K562 (cell line): ENCODE data around the gene PRKAG2. TPM values are rescaled to one million over a fixed set of nuclear protein-coding genes. Genes with fewer than 3 reads are reported as not detected.
A peak's percentile ranks its signal among the peaks of the same experiment; 100 is the strongest.

Source experiments
- ATAC-seq: fragments of 200-7000 bp; cut with Tn5 transposase; 3 replicates; pipeline ENCODE4 v1.9.1; 2020; ENCODE audit warnings: moderate library complexity
- BruUV-seq: library from RNA; stranded (reverse); fragments of 400-500 nt; replicated peaks from 2 replicates; lab custom pipeline; 2021; lab: Mats Ljungman, UMichigan
- CTCF ChIA-PET: fragments of 300-600 bp; formaldehyde crosslinking; extraction: SDS; loops from one replicate; lab custom pipeline; 2021; ENCODE audit warnings: low intra/inter-chr PET ratio; lab: Yijun Ruan, JAX
- POLR2A ChIA-PET: fragments of 300-600, 350-650 bp; sonication (Branson Sonifier 250); formaldehyde crosslinking; extraction: SDS; loops from one replicate; lab custom pipeline; 2021; ENCODE audit warnings: antibody characterized with exemption, inconsistent platforms; lab: Yijun Ruan, JAX
- DNase-seq, 4 experiments: peaks; one replicate each; pipeline versions ENCODE4 v3.0.0 to v3.0.0-alpha.2; 2011 to 2018; ENCODE audit warnings: low spot score in 3 of 4, mixed read lengths in 3 of 4; ENCODE audit errors: extremely low read depth in 1 of 4
- FAIRE-seq: peaks from 2 replicates; lab custom pipeline; 2011; peaks lifted over from hg19 to GRCh38; lab: Jason Lieb, UNC
- H2AFZ ChIP-seq: 2 replicates; pipeline ENCODE4 v1.6.0; 2011; ENCODE audit warnings: low read depth, low read length, control low read depth, inconsistent platforms
- H3K27ac ChIP-seq: fragments of 200-600 bp; 3 replicates; pipeline ENCODE4 v1.8.0; 2011; ENCODE audit warnings: low read depth, mild to moderate bottlenecking, control low read depth, inconsistent platforms, low read length, moderate library complexity, mixed read lengths; ENCODE audit errors: extremely low read depth
- H3K27me3 ChIP-seq, 2 experiments: fragments of 300-600 bp in 1 of 2; 2 replicates in 1 of 2; 3 replicates in 1 of 2; pipeline versions ENCODE4 v1.6.0 to v1.8.0; 2011; ENCODE audit warnings: inconsistent platforms in 2 of 2, low read length in 2 of 2, mild to moderate bottlenecking in 1 of 2, mixed read lengths in 1 of 2, moderate library complexity in 1 of 2; ENCODE audit not compliant: control insufficient read depth in 2 of 2, insufficient read depth in 2 of 2
- H3K36me3 ChIP-seq: fragments of 300-600 bp; 3 replicates; pipeline ENCODE4 v1.8.0; 2011; ENCODE audit warnings: mild to moderate bottlenecking, low read length, inconsistent platforms; ENCODE audit not compliant: control insufficient read depth, insufficient read depth
- H3K4me1 ChIP-seq, 2 experiments: fragments of 200-600 bp in 1 of 2; replicated peaks in 1 of 2; 2 replicates in 1 of 2; 3 replicates in 1 of 2; pipeline versions ENCODE4 v1.5.1 to v1.8.0; 2011; ENCODE audit warnings: inconsistent platforms in 2 of 2, low read length in 2 of 2, mild to moderate bottlenecking in 1 of 2, mixed read lengths in 1 of 2, moderate library complexity in 1 of 2; ENCODE audit not compliant: control insufficient read depth in 2 of 2, insufficient read depth in 2 of 2
- H3K4me2 ChIP-seq: 2 replicates; pipeline ENCODE4 v1.6.1; 2011; ENCODE audit warnings: low read length, control low read depth, inconsistent platforms, mixed read lengths; ENCODE audit not compliant: insufficient read depth
- H3K4me3 ChIP-seq: fragments of 200-600 bp; sonication (generic), shearing (Covaris generic); 2 replicates; pipeline ENCODE4 v1.5.1; 2016; ENCODE audit warnings: control low read depth, inconsistent platforms
- H3K79me2 ChIP-seq: fragments of 200-600 bp; 3 replicates; pipeline ENCODE4 v1.8.0; 2011; ENCODE audit warnings: low read length, inconsistent platforms; ENCODE audit not compliant: control insufficient read depth, insufficient read depth
- H3K9ac ChIP-seq, 2 experiments: 2 replicates each; pipeline versions ENCODE4 v1.6.0 to v1.6.1; 2011; ENCODE audit warnings: low read depth in 2 of 2, low read length in 2 of 2, control low read depth in 1 of 2, inconsistent platforms in 1 of 2, mild to moderate bottlenecking in 1 of 2, mixed read lengths in 1 of 2; ENCODE audit not compliant: insufficient read depth in 1 of 2
- H3K9me1 ChIP-seq: one replicate; pipeline ENCODE4 v1.6.0; 2011; ENCODE audit warnings: inconsistent platforms, mild to moderate bottlenecking, low read length, moderate library complexity; ENCODE audit not compliant: control insufficient read depth, insufficient read depth
- H3K9me3 ChIP-seq: replicated peaks from 2 replicates; pipeline ENCODE4 v1.5.1; 2011; ENCODE audit warnings: low read depth, low read length, inconsistent platforms; ENCODE audit not compliant: control insufficient read depth, insufficient read depth
- H4K20me1 ChIP-seq: replicated peaks from 2 replicates; pipeline ENCODE4 v1.6.1; 2011; ENCODE audit warnings: low read length, inconsistent platforms, mixed read lengths; ENCODE audit not compliant: control insufficient read depth, insufficient read depth
- AFF1 ChIP-seq, 2 experiments: fragments of 450-650 bp; IDR thresholded peaks; 2 replicates each; pipeline ENCODE4 v1.6.1; 2018; ENCODE audit warnings: mild to moderate bottlenecking in 2 of 2, low read depth in 1 of 2; ENCODE audit not compliant: partially characterized antibody in 2 of 2
- CREBBP ChIP-seq: IDR thresholded peaks from one replicate; pipeline ENCODE4 v1.6.1; 2012; ENCODE audit warnings: low read depth, mild to moderate bottlenecking, control low read depth, inconsistent platforms, low read length
- HNRNPUL1 ChIP-seq: fragments of 200-400 bp; formaldehyde crosslinking; IDR thresholded peaks from 2 replicates; pipeline ENCODE4 v1.6.1; 2017; ENCODE audit warnings: low read length
- SMARCB1 ChIP-seq: IDR thresholded peaks from 2 replicates; pipeline ENCODE4 v1.6.1; 2011; ENCODE audit warnings: improper control_type of control experiment, low read depth; ENCODE audit not compliant: insufficient read length
- STAG1 ChIP-seq: sonication (generic); formaldehyde crosslinking; IDR thresholded peaks from 2 replicates; pipeline ENCODE4 v1.5.0; 2020; ENCODE audit warnings: missing genetic modification reagents, borderline replicate concordance
- TAF1 ChIP-seq: IDR thresholded peaks from 2 replicates; pipeline ENCODE4 v1.6.1; 2011; ENCODE audit warnings: mild to moderate bottlenecking, low read length, moderate library complexity; ENCODE audit not compliant: insufficient read depth, control insufficient read depth, severe bottlenecking; ENCODE audit errors: extremely low read depth
- TEAD2 ChIP-seq: fragments of 450-650 bp; IDR thresholded peaks from 2 replicates; pipeline ENCODE4 v1.6.1; 2016; ENCODE audit warnings: missing genetic modification characterization, control low read depth, missing compliant biosample characterization
- ZBTB8A ChIP-seq: fragments of 450-650 bp; IDR thresholded peaks from 2 replicates; pipeline ENCODE4 v1.6.1; 2018; ENCODE audit warnings: mild to moderate bottlenecking, moderate library complexity; ENCODE audit not compliant: partially characterized antibody
- ZNF23 ChIP-seq: fragments of 250-450 bp; sonication (Bioruptor Pico); IDR thresholded peaks from 2 replicates; pipeline ENCODE4 v1.4.0; 2020; ENCODE audit warnings: mild to moderate bottlenecking
- ZNF512 ChIP-seq: IDR thresholded peaks from 2 replicates; pipeline ENCODE4 v1.6.1; 2016; ENCODE audit warnings: missing genetic modification characterization, missing compliant biosample characterization
- WGBS: fragments of 100-300 bp; shearing (Covaris generic); methylation state at CpG from one replicate; pipeline ENCODE4 v1.1.6; 2016; ENCODE audit warnings: low coverage, mixed read lengths; ENCODE audit not compliant: insufficient coverage; ENCODE audit errors: missing lambda C conversion rate; 5-methylcytosine and 5-hydroxymethylcytosine counted together
- in situ Hi-C: fragments of 300-500 bp; cut with MboI; formaldehyde crosslinking; loops from 4 replicates; pipeline ENCODE4 v1.15.0; 2018; ENCODE audit warnings: inconsistent platforms, mixed read lengths
- intact Hi-C: fragments of 100-400 bp; cut with micrococcal nuclease; formaldehyde crosslinking; loops from 2 replicates; pipeline ENCODE4 v1.14.2; 2022
- polyA plus RNA-seq, 8 experiments: library from polyadenylated mRNA; depleted of rRNA in 4 of 8; stranded (reverse) in 5 of 8; unstranded in 3 of 8; fragments of >200 nt; fragmentation: Nextera tagmentation in 2 of 8; fragmentation: Illumina TruSeq in 1 of 8; extraction: Ambion mirVana in 2 of 8; extraction: Trizol in 1 of 8; gene quantifications; 2 replicates each; pipeline versions ENCODE4 v1.2.1 to v1.2.3, GENCODE V29; 2011 to 2014; ENCODE audit warnings: inconsistent platforms in 1 of 8, missing spikeins in 1 of 8
- total RNA-seq, 7 experiments: library from RNA; depleted of rRNA in 6 of 7; stranded (reverse); fragments of >200 nt in 6 of 7; fragmentation: Illumina TruSeq in 2 of 7; extraction: Trizol in 2 of 7; gene quantifications; 2 replicates each; pipeline versions ENCODE4 v1.2.1 to v1.2.3, GENCODE V29; 2011 to 2021; ENCODE audit warnings: low replicate concordance in 1 of 7
- TF ChIP-seq, protein P1 (sequence below): IDR thresholded peaks from 3 replicates; pipeline ENCODE4 v1.6.1; 2011; ENCODE audit warnings: borderline replicate concordance, mild to moderate bottlenecking, moderate library complexity; ENCODE audit not compliant: insufficient read length; ENCODE audit errors: extremely low read depth

PRKAG2 gene
- total and polyA plus RNA-seq, 9 of the 15 experiments (the other 6 are each of a cell fraction or from before 2014, with no cell fraction given): 0.99 to 5.6 (median 3.3) TPM

DNA sequence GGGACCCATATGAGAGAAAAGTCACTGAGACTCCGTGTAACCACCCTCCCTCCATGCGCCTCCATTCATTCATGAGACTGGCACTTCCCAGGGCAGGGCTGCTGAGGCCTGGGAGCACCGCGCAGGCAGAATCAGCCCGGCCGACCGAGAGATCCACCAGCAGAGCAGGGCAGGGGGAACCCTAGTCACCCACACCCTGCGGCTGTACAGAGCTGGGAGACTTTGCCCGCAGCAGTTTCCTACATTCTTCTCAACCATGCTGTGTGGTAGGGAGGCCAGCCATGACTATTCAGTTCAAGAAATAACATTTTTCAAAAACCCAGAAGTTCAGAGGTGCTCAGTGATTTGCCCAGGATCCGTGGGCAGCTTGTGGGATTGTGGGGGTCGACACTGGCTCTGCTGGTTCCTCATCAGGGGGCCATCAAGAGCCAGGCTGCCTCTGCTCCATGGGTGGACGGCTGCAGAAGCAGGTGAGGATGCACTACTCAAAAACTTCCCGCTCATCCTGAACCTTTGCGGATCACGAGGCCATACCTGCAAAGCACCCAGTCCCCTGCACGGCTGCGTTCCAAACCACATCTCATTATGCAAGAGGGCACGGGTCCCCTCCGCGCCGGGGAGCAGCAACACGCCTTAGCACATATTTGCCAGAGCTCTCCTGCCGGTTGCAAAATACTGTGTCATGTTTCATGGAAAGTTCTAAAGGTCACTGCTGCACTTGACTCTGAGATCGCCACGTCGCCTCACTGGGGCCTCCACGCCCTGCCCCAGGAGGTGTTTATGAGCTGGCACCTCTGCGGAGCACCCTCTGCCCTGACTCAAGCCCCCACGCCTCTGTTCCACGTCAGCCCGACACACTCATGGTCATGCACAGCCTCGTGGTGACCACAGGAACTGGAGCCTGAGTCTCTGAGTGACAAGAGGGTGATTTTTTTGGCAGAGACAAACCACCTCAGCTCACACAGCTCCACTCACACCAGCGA lies 132.0 kb downstream of the PRKAG2 start:
- intact Hi-C loops: no loop called here
- no peaks in the 10 kb centered on the region for H3K79me2 ChIP-seq
- 5% methylated on average over 33 of the region's 33 CpGs for WGBS
- H3K9ac ChIP-seq: peak overlapping the region in 1 of 2 experiments; percentile 45; a peak in 2 of 4 replicates
- POLR2A ChIA-PET: interaction anchor here (0.6 to 1.5 kb wide), 3 partner anchors 9 to 267 kb away, joined by 3 to 7 read pairs (median 4); no protein-coding TSS in a partner anchor
- peaks cover 64 to 84% of the 10 kb centered on the region in 2 experiments for H3K27me3 ChIP-seq
- in situ Hi-C loops: no loop called here
- DNase-seq: peak in 3 of 4 experiments; percentile 37 to 52 (median 47)
- peak; percentile 78 for FAIRE-seq
- no peaks in the 10 kb centered on the region for H3K9me3 ChIP-seq
- ATAC-seq: peak; percentile 90
- no peak overlapping the region for H3K4me2 ChIP-seq
- H3K27ac ChIP-seq: no peak overlapping the region
- H2AFZ ChIP-seq: no peak overlapping the region
- H3K36me3 ChIP-seq: no peaks in the 10 kb centered on the region
- BruUV-seq: no TSS peak
- H3K4me3 ChIP-seq: no peak overlapping the region
- no peaks in the 10 kb centered on the region for H3K9me1 ChIP-seq
- CTCF ChIA-PET: no interaction called here
- H3K4me1 ChIP-seq: 0 out of 5 replicates have a peak, but pooled peaks cover 0 to 7% of the 10 kb centered on the region in 2 experiments
- H4K20me1 ChIP-seq: peaks cover 20% of the 10 kb centered on the region; the same call in 1 of the 2 replicates
- TF ChIP-seq SMARCB1 (no peak), HNRNPUL1 (no peak), ZNF512 (tag) (no peak), ZNF23 (CRISPR knock-in tag) (no peak), CREBBP (no peak), AFF1 (IDR thresholded peaks at IDR 0.05; ENCODE audit: low read depth in 1 of 2, partially characterized antibody in 2 of 2) (no peak), ZBTB8A (no peak), STAG1 (CRISPR knock-in tag) (no peak), TEAD2 (tag) (no peak), TAF1 (no peak)
- TF ChIP-seq, protein P1, sequence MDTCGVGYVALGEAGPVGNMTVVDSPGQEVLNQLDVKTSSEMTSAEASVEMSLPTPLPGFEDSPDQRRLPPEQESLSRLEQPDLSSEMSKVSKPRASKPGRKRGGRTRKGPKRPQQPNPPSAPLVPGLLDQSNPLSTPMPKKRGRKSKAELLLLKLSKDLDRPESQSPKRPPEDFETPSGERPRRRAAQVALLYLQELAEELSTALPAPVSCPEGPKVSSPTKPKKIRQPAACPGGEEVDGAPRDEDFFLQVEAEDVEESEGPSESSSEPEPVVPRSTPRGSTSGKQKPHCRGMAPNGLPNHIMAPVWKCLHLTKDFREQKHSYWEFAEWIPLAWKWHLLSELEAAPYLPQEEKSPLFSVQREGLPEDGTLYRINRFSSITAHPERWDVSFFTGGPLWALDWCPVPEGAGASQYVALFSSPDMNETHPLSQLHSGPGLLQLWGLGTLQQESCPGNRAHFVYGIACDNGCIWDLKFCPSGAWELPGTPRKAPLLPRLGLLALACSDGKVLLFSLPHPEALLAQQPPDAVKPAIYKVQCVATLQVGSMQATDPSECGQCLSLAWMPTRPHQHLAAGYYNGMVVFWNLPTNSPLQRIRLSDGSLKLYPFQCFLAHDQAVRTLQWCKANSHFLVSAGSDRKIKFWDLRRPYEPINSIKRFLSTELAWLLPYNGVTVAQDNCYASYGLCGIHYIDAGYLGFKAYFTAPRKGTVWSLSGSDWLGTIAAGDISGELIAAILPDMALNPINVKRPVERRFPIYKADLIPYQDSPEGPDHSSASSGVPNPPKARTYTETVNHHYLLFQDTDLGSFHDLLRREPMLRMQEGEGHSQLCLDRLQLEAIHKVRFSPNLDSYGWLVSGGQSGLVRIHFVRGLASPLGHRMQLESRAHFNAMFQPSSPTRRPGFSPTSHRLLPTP: no peak
